Measurements from ENCODE around the gene PBX1.

DNA sequence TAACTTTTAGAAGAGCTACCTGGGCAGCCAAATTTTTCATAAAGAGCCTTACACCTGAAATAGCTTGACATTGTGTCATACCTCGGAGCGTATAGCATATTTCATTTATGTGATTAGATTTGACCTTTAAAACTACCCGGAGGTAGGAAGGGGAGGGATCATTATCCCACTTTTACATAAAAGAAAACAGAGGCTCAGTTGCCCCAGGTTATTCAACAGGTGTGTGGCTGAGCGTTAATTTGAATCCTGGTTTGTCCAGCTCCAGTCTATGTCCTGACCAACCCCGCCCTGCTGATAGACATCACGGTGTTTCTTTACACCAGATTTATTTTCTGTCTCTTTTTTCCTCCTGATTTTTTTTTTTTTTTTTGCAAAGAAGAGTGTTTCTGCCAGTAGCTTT is 39.7 kb downstream of the PBX1 start:
- TF ChIP-seq, protein P1, sequence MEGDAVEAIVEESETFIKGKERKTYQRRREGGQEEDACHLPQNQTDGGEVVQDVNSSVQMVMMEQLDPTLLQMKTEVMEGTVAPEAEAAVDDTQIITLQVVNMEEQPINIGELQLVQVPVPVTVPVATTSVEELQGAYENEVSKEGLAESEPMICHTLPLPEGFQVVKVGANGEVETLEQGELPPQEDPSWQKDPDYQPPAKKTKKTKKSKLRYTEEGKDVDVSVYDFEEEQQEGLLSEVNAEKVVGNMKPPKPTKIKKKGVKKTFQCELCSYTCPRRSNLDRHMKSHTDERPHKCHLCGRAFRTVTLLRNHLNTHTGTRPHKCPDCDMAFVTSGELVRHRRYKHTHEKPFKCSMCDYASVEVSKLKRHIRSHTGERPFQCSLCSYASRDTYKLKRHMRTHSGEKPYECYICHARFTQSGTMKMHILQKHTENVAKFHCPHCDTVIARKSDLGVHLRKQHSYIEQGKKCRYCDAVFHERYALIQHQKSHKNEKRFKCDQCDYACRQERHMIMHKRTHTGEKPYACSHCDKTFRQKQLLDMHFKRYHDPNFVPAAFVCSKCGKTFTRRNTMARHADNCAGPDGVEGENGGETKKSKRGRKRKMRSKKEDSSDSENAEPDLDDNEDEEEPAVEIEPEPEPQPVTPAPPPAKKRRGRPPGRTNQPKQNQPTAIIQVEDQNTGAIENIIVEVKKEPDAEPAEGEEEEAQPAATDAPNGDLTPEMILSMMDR (IDR thresholded peaks at IDR 0.05): no peak
- TF ChIP-seq POLR2AphosphoS5 (IDR thresholded peaks at IDR 0.05) (no peak), POLR2A (IDR thresholded peaks at IDR 0.05) (no peak), EP300 (IDR thresholded peaks at IDR 0.05) (no peak)
